ENCODE data around the gene MEF2C.

DNA sequence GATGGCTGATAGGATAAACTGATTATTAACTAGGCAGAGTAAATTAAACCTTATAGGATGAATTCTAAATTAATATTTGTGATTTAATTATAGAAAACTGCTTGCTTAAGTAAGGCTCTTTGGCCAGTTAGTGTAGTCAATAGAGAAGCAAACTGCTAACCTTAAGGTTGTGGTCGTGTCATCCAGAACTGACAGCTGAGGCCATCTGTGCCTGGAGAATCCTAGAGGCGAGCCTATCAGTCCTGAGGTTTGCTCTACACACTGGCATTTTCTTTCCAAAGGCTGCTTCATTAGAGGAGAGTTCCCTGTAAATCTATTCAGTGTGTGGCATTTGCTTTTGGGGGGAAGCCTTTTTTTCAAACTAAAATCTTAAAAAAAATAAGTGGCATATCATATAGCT, 169.2 kb downstream of the MEF2C start:
- TF ChIP-seq IKZF1 (IDR thresholded peaks at IDR 0.05): no peak
- no peak for TF ChIP-seq UBTF (CRISPR knock-in tag; IDR thresholded peaks at IDR 0.05)
- TF ChIP-seq ZFP41 (CRISPR knock-in tag; IDR thresholded peaks at IDR 0.05; ENCODE audit: borderline replicate concordance): no peak
